ENCODE results near the gene PC. TPM values are rescaled to one million over a fixed set of nuclear protein-coding genes. Genes with fewer than 3 reads are reported as not detected.

Gene PC
- polyA plus RNA-seq, 3 donors, result 4.6 to 7.1 (median 6.0) TPM

DNA sequence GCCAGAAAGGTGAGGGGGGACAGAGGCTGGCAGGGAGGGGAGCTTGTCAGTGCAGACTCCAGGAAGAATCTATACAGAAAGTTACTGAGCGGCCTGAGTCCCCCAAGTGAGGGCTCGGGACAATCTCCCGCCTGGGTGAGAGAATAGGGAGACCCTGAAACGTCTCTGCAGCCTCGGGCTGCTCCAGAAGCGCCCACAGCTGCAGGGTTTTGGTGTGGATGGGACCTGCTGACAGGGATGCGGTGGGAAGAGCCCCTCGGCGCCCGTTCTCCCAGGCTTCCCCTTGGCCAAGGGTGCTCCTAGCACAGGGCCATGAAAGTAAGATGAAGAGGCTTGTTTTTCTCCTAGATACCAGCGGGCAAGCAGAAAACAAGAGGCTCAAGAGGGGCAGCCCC, 115.7 kb downstream of the PC start:
- Histone ChIP-seq H3K4me1 (ENCODE audit: control insufficient read depth in 1 of 2, insufficient read depth in 2 of 2, low read length in 2 of 2) (peaks cover 23 to 30% of the 10 kb centered on the region in 2 donors), H3K4me2 (replicated peaks; ENCODE audit: extremely low read depth, low read length, poor library complexity, severe bottlenecking) (peak overlapping the region; percentile 95), H3K36me3 (replicated peaks in 1 of 2; ENCODE audit: control insufficient read depth in 1 of 2, insufficient read depth in 2 of 2, low read length in 2 of 2) (peaks cover 27 to 39% of the 10 kb centered on the region in 2 donors), H3K4me3 (replicated peaks in 1 of 3; ENCODE audit: low read depth in 2 of 3, low read length in 3 of 3) (peak overlapping the region; percentile 76 to 91 (median 83)), H3K79me2 (ENCODE audit: insufficient read depth, low read length) (peaks cover 62% of the 10 kb centered on the region), H3K27ac (ENCODE audit: low read depth in 1 of 2, low read length in 2 of 2) (peak overlapping the region; percentile 18 to 98), H3K27me3 (ENCODE audit: control insufficient read depth in 2 of 2, insufficient read depth in 2 of 2, low read length in 2 of 2) (no peaks in the 10 kb centered on the region), H3K9me3 (replicated peaks in 1 of 2; ENCODE audit: control insufficient read depth in 1 of 2, insufficient read depth in 1 of 2, low read length in 2 of 2) (no peaks in the 10 kb centered on the region), H4K20me1 (ENCODE audit: insufficient read depth, low read length) (peaks cover 46% of the 10 kb centered on the region), H3K9ac (ENCODE audit: insufficient read depth, low read length, poor library complexity, severe bottlenecking) (peak overlapping the region; percentile 100), H2AFZ (ENCODE audit: insufficient read depth, low read depth, low read length, poor library complexity, severe bottlenecking) (peak overlapping the region; percentile 87)
- peak overlapping the region; percentile 90 to 97 (median 93) for H3K27ac Mint-ChIP-seq
- H3K27me3 Mint-ChIP-seq (ENCODE audit: low read depth in 3 of 3), result no peaks in the 10 kb centered on the region
- TF ChIP-seq, protein P1, sequence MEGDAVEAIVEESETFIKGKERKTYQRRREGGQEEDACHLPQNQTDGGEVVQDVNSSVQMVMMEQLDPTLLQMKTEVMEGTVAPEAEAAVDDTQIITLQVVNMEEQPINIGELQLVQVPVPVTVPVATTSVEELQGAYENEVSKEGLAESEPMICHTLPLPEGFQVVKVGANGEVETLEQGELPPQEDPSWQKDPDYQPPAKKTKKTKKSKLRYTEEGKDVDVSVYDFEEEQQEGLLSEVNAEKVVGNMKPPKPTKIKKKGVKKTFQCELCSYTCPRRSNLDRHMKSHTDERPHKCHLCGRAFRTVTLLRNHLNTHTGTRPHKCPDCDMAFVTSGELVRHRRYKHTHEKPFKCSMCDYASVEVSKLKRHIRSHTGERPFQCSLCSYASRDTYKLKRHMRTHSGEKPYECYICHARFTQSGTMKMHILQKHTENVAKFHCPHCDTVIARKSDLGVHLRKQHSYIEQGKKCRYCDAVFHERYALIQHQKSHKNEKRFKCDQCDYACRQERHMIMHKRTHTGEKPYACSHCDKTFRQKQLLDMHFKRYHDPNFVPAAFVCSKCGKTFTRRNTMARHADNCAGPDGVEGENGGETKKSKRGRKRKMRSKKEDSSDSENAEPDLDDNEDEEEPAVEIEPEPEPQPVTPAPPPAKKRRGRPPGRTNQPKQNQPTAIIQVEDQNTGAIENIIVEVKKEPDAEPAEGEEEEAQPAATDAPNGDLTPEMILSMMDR (IDR thresholded peaks at IDR 0.05), result no peak
- H3K4me3 Mint-ChIP-seq, result peak overlapping the region; percentile 90 to 94
- no peaks in the 10 kb centered on the region for H3K9me3 Mint-ChIP-seq
- WGBS (ENCODE audit: insufficient coverage), result 5% methylated on average over 11 of the region's 11 CpGs
- H3K36me3 Mint-ChIP-seq, result peaks cover 26 to 41% of the 10 kb centered on the region in 2 donors
- H3K4me1 Mint-ChIP-seq, result peaks cover 37% of the 10 kb centered on the region
- no peak for DNase-seq
- intact Hi-C loops (cut with micrococcal nuclease), result loop anchor here (2.0 to 10.0 kb wide), 3 partner anchors 428 to 552 kb away; partner anchors contain the start of genes BRMS1 (in 1 of the 2) and RAD9A (in 1 of the 2)

DNA sequence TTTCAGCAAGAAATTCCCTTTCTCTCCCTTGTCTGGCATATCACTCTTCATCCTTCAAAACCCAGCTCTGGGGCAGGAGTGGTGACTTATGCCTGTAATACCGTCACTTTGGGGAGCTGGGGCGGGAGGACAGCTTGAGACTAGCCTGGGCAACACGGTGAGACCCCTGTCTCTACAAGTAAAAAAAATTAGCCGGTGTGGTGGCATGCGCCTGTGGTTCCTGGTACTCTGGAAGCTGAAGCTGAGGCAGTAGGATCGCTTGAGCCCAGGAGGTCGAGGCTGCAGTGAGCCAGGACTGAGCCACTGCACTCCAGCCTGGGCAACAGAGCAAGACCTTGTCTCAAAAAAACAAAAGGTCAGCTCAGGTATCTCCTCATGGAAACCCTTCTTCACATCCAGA, 116.3 kb downstream of the PC start:
- Histone ChIP-seq H3K9me3 (replicated peaks in 1 of 2; ENCODE audit: control insufficient read depth in 1 of 2, insufficient read depth in 1 of 2, low read length in 2 of 2) (no peaks in the 10 kb centered on the region), H3K27me3 (ENCODE audit: control insufficient read depth in 2 of 2, insufficient read depth in 2 of 2, low read length in 2 of 2) (no peaks in the 10 kb centered on the region), H3K4me2 (replicated peaks; ENCODE audit: extremely low read depth, low read length, poor library complexity, severe bottlenecking) (peak overlapping the region; percentile 95), H3K27ac (ENCODE audit: low read depth in 1 of 2, low read length in 2 of 2) (peak overlapping the region in 1 of 2 donors; percentile 98), H3K36me3 (replicated peaks in 1 of 2; ENCODE audit: control insufficient read depth in 1 of 2, insufficient read depth in 2 of 2, low read length in 2 of 2) (peaks cover 23 to 34% of the 10 kb centered on the region in 2 donors), H3K79me2 (ENCODE audit: insufficient read depth, low read length) (peaks cover 62% of the 10 kb centered on the region), H3K4me3 (replicated peaks in 1 of 3; ENCODE audit: low read depth in 2 of 3, low read length in 3 of 3) (peak overlapping the region in 2 of 3 experiments; percentile 83 to 91), H3K9ac (ENCODE audit: insufficient read depth, low read length, poor library complexity, severe bottlenecking) (peak overlapping the region; percentile 100), H4K20me1 (ENCODE audit: insufficient read depth, low read length) (peaks cover 46% of the 10 kb centered on the region), H2AFZ (ENCODE audit: insufficient read depth, low read depth, low read length, poor library complexity, severe bottlenecking) (no peak overlapping the region), H3K4me1 (ENCODE audit: control insufficient read depth in 1 of 2, insufficient read depth in 2 of 2, low read length in 2 of 2) (peaks cover 23 to 30% of the 10 kb centered on the region in 2 donors)
- no peak for DNase-seq
- TF ChIP-seq, protein P1 (IDR thresholded peaks at IDR 0.05), result no peak
- Mint-ChIP-seq H3K36me3 (peaks cover 26 to 37% of the 10 kb centered on the region in 2 donors), H3K4me3 (peak overlapping the region; percentile 90 to 94), H3K4me1 (peaks cover 37% of the 10 kb centered on the region), H3K9me3 (no peaks in the 10 kb centered on the region), H3K27me3 (ENCODE audit: low read depth in 3 of 3) (no peaks in the 10 kb centered on the region), H3K27ac (peak overlapping the region in 5 of 7 donors; percentile 92 to 97 (median 93))
- 97% methylated on average over 7 of the region's 7 CpGs for WGBS (ENCODE audit: insufficient coverage)
- intact Hi-C loops (cut with micrococcal nuclease), result loop anchor here (2.0 to 10.0 kb wide), 3 partner anchors 427 to 553 kb away; partner anchors contain the start of genes BRMS1 (in 1 of the 2) and RAD9A (in 1 of the 2)
